GM18502 (cell line): ENCODE results near the gene TRIM16.
"Not testable (repeated sequence)": the region's sequence is repeated elsewhere in the genome, so short reads cannot be mapped to it uniquely, and the experiment has no call there.

ENCODE experiments used
- ATAC-seq: cut with Tn5 transposase; IDR thresholded peaks from one replicate; pipeline ENCODE4 v1.9.1; 2021; ENCODE audit warnings: mild to moderate bottlenecking; ENCODE audit not compliant: unreplicated experiment, poor library complexity

The TRIM16 gene

GRCh38 chr17:15659663-15660062, 24.4 kb downstream of the TRIM16 start:
- no peak for ATAC-seq

GRCh38 chr17:15659236-15659635, 24.9 kb downstream of the TRIM16 start:
- ATAC-seq: no peak

GRCh38 chr17:15658296-15658695, 25.8 kb downstream of the TRIM16 start:
- no peak for ATAC-seq

GRCh38 chr17:15657868-15658267, 26.2 kb downstream of the TRIM16 start:
- ATAC-seq: no peak

GRCh38 chr17:15654886-15655561, 29.1 kb downstream of the TRIM16 start:
- ATAC-seq: no peak

- ATAC-seq: not testable (repeated sequence)
These were observed 29.7 kb downstream of the TRIM16 start for GRCh38 chr17:15654401-15654800.

- no peak for ATAC-seq
These were observed 31.2 kb downstream of the TRIM16 start for GRCh38 chr17:15652960-15653359.

GRCh38 chr17:15651583-15652110, 32.5 kb downstream of the TRIM16 start:
- ATAC-seq: peak; percentile 81

GRCh38 chr17:15650741-15651582, 33.1 kb downstream of the TRIM16 start:
- no peak for ATAC-seq

GRCh38 chr17:15649861-15650421, 34.2 kb downstream of the TRIM16 start:
- no peak for ATAC-seq

GRCh38 chr17:15648386-15648785, 35.7 kb downstream of the TRIM16 start:
- ATAC-seq: no peak

- ATAC-seq: peak; percentile 51
These were observed 38.2 kb downstream of the TRIM16 start for GRCh38 chr17:15645942-15646312.

GRCh38 chr17:15645099-15645941, 38.8 kb downstream of the TRIM16 start:
- peak; percentile 69 for ATAC-seq

GRCh38 chr17:15642505-15643251, 41.4 kb downstream of the TRIM16 start:
- not testable (repeated sequence) for ATAC-seq

GRCh38 chr17:15642014-15642413, 42.1 kb downstream of the TRIM16 start:
- ATAC-seq: not testable (repeated sequence)

GRCh38 chr17:15630930-15631453, 53.1 kb downstream of the TRIM16 start:
- ATAC-seq: not testable (repeated sequence)

- ATAC-seq: not testable (repeated sequence)
These were observed 54.1 kb downstream of the TRIM16 start for GRCh38 chr17:15629991-15630390.

- ATAC-seq: not testable (repeated sequence)
These were observed 60.4 kb downstream of the TRIM16 start for GRCh38 chr17:15623661-15624209.

GRCh38 chr17:15623255-15623654, 60.9 kb downstream of the TRIM16 start:
- ATAC-seq: not testable (repeated sequence)
